ENCODE data around the gene GRAP.

Gene GRAP

GRCh38 chr17:18971801-18972200, 75.0 kb downstream of the GRAP start:
- Histone ChIP-seq H3K4me3 (ENCODE audit: low read depth, low read length) (no peak overlapping the region), H3K27me3 (ENCODE audit: control insufficient read depth, insufficient read depth, low read length) (no peaks in the 10 kb centered on the region), H3K9ac (ENCODE audit: low read depth, low read length) (no peak overlapping the region), H3K4me1 (ENCODE audit: control insufficient read depth, insufficient read depth, low read length) (no peaks in the 10 kb centered on the region), H3K36me3 (ENCODE audit: control insufficient read depth, insufficient read depth, low read length) (peaks cover 43% of the 10 kb centered on the region), H3K9me3 (ENCODE audit: control insufficient read depth, insufficient read depth, low read length) (no peaks in the 10 kb centered on the region)

Measured in iPS-15b (cell line).